NCI-H146 treated with DMSO at 0.1 percent for 48 hours (cell line): ENCODE results near the gene AUTS2.

Experiments
- DNase-seq: peaks from one replicate; lab custom pipeline; 2025; ENCODE audit not compliant: unreplicated experiment; lab: John Stamatoyannopoulos, UW

The AUTS2 gene

GRCh38 chr7:69714886-69715576 is 116.8 kb downstream of the AUTS2 start:
- DNase-seq = no peak

- no peak for DNase-seq
These were observed 118.9 kb downstream of the AUTS2 start for GRCh38 chr7:69717221-69717620.

- no peak for DNase-seq
These were observed 121.4 kb downstream of the AUTS2 start for GRCh38 chr7:69719717-69720116.

GRCh38 chr7:69722843-69723242 is 124.6 kb downstream of the AUTS2 start:
- DNase-seq = no peak

DNA sequence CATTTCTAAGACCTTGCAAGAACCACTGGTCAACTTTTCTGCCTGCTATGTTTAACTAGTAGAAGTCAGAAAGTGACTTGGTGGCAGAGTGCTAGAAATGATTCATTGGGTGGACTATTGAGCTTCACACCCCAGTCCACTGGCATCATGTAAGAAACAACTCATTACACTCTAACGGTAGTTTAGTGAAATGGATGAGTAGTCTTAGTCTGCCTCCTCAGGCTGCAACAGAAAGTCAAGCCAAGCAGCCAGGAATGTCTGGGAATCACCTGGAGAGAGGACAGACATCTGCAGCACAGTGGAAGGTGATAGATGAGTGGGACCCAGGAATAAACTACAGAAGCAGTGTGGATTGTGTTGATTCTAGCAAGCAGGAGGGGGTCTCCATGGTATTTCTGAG is 125.4 kb downstream of the AUTS2 start:
- DNase-seq = no peak

DNA sequence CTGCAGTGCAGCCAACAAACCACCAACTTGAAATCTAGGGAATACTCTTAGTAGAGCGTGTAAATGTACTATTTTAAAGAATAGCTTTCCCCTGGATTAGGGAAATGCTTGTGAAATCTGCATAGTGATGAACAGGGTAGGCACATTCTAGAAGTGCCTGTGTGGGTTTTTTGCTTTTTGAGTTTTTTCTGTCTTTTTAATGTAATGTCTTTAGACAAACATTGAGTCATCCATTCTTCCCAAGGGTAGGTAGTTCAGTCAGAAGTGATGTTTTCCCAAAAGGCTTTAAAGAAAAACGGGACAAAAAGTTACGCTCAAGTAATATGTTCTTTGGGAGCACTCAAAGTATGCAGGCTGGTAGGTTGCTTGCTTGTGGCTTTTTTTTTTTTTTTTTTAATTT is 130.0 kb downstream of the AUTS2 start:
- no peak for DNase-seq

GRCh38 chr7:69732203-69732602 is 133.9 kb downstream of the AUTS2 start:
- peak; percentile 28 for DNase-seq

GRCh38 chr7:69735582-69735981 is 137.3 kb downstream of the AUTS2 start:
- no peak for DNase-seq

DNA sequence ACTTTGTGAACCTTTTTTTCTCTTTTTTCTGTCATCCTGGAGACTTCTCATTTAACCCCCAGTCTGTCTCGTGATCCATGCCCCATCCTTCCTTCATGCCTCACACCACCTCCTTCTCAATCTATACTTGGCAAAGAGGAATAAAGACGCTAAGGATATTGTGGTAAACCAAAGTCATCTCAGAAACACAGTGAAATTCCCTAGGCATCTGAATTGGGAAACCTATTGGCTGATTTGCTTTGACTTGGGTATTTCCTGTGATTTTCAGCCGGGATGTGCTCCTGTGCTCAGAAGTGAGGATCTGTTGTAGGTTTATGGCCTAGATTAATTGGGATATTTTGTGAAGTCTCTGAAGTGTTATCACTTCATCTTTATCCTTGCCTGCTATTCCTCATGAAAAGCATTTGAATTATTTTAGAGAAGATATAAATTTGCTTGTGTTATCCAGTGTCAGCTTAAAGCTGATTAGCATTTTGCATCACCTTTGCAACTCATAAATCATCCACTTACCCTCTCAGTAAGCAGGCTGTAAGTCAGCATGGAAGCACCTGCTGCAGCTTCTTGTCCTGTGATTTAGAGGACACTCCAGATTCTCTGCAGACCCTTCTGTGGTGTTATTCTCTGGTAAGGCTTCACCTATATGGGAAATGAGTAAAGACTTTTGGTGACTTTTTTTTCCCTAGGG is 138.0 kb downstream of the AUTS2 start:
- DNase-seq = no peak

- no peak for DNase-seq
These were observed 140.2 kb downstream of the AUTS2 start for GRCh38 chr7:69738396-69738951.

- DNase-seq = no peak
These were observed 140.9 kb downstream of the AUTS2 start for GRCh38 chr7:69739190-69739589.

DNA sequence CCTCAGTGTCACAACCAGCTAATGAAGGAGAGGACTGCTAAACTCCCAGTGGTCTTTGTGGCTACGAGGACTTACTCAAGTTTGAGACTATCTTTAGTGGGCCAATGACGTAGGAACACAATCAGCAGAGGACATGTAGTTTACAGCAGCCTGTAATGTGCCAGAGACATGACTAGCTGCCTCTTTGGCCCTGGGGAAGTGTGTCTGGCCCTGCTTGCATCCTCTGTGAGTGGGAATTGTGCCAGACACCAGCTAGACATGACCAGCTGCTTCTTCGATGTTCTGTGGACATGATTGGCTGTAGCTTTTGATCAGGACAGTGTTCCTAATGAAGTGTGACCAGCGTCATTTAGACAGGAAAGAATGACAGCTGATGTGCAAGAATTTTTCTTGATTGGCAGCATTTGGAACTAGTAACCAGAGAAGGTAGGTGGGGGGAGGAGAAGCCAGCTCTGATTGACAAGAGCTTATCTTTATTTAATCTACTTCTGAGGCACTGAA is 141.7 kb downstream of the AUTS2 start:
- no peak for DNase-seq

- no peak for DNase-seq
These were observed 144.0 kb downstream of the AUTS2 start for GRCh38 chr7:69742237-69742636.

- DNase-seq = no peak
These were observed 145.2 kb downstream of the AUTS2 start for GRCh38 chr7:69743436-69743835.

DNA sequence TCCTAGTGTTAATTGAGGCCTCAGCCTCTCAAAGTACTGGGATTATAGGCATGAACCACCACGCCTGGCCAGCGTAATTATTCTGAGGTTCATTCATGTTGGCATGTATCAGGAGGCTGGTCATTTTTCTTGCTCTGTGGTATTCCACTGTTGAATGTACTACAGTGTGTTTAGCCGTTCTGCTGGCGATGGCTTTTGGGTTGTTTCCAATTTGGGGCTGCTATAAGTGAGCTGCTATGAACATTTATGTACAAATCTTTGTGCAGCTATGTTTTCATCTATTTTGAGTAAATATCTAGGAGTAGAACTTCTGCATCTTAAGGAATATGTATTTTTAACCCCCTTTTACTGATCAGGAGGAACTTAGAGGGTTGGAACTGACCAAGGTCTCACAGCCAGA is 145.8 kb downstream of the AUTS2 start:
- DNase-seq = no peak

GRCh38 chr7:69746383-69746782 is 148.1 kb downstream of the AUTS2 start:
- DNase-seq = no peak

DNA sequence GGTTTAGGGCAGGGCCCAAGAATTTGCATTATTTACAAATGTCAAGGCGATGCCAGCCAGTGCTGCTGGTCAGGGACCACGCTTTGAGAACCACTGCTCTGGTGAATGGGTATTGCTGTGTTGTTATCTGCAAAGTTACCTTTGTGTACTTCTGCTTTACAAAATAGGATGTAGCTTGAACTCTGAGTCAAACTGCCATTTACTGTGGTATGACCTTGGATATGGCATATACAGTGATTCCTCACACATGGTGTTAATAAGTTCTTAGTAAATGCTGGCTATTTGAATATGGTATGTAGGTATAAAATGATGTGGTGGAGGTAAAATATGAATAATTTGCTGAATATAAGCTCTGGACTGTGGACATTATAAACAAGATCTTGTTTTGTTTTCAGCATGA is 148.9 kb downstream of the AUTS2 start:
- DNase-seq = no peak

- no peak for DNase-seq
These were observed 150.3 kb downstream of the AUTS2 start for GRCh38 chr7:69748530-69748929.

DNA sequence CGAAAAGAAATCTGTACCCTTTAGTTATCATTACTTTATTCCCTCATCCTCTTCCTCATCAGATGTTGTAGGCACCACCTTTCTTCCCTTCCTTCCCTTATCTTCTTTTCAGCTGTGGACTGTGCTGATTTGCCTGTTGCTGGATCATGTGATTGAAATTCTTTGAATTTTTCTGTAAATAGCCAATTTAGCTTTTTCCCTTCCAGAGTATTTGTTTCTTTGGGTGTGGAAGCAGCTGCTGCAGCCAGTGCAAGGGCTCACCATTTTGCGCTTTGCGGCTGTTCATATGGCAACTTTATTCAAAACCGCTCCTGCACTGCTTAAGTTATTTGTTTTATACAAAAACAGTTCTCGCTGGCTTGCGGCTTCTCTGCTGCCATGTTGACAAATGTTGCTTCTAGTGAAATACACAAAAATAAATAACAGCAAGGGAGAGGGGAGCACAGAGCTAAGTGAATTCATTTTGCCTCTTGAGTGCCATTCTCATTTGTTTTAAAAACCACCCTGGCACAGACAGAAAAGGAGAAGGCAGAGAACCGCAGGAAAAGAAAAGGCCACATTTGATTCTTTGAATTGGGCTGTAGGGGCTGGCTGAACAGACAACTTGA is 151.2 kb downstream of the AUTS2 start:
- no peak for DNase-seq

- DNase-seq = no peak
These were observed 151.7 kb downstream of the AUTS2 start for GRCh38 chr7:69749994-69750393.

GRCh38 chr7:69751026-69751425 is 152.8 kb downstream of the AUTS2 start:
- DNase-seq = peak; percentile 46

DNA sequence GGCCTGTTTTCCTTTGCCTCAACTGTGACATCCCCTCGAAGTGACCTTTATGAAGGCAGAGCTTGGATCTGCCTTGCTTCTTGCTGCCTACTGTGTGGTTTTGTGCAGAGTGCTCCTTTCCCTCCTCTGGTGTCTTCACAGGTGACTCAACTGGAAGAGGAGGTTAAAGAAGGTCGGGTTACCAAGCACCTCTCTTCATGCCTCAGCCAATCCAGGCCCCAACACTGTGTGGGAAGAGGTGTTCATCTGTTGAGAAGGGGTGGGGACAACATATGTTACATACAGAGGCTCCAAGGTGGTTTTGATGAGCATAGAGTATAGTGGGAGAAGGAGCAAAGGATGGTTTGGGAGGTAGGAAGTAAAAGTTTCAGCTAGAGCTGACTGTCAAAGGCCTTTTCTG is 155.7 kb downstream of the AUTS2 start:
- no peak for DNase-seq
